Neutrophil (primary cell): ENCODE results near the gene CACNA1E.

ENCODE experiments used
- H3K27ac ChIP-seq: fragments of 200-600 bp; sonication (generic); 2 replicates; pipeline ENCODE4 v1.5.1; 2016; ENCODE audit warnings: mild to moderate bottlenecking, moderate library complexity
- H3K27me3 ChIP-seq: fragments of 200-600 bp; sonication (generic); 2 replicates; pipeline ENCODE4 v1.6.0; 2016; ENCODE audit warnings: mild to moderate bottlenecking
- H3K36me3 ChIP-seq: fragments of 200-600 bp; sonication (generic); 2 replicates; pipeline ENCODE4 v1.5.1; 2017
- H3K4me1 ChIP-seq, 2 experiments: fragments of 200-600 bp in 1 of 2; sonication (generic) in 1 of 2; 1 replicate in 1 of 2; 2 replicates in 1 of 2; pipeline versions ENCODE4 v1.5.1 to v1.6.1; 2013 to 2016; ENCODE audit warnings: low read depth in 1 of 2, low read length in 1 of 2, mild to moderate bottlenecking in 1 of 2, moderate library complexity in 1 of 2; ENCODE audit not compliant: control insufficient read depth in 1 of 2, insufficient read depth in 1 of 2
- H3K4me3 ChIP-seq, 2 experiments: fragments of 200-600 bp in 1 of 2; sonication (generic) in 1 of 2; 1 replicate in 1 of 2; 2 replicates in 1 of 2; pipeline ENCODE4 v1.5.1; 2013 to 2016; ENCODE audit warnings: low read depth in 1 of 2, low read length in 1 of 2, mild to moderate bottlenecking in 1 of 2, moderate library complexity in 1 of 2
- H3K9me3 ChIP-seq: fragments of 200-600 bp; sonication (generic); 2 replicates; pipeline ENCODE4 v1.5.1; 2016
- CTCF ChIP-seq: fragments of 200-600 bp; sonication (generic); IDR thresholded peaks from 2 replicates; pipeline ENCODE4 v1.5.1; 2016; ENCODE audit warnings: antibody characterized with exemption

CACNA1E gene

GRCh38 chr1:181791721-181792120 lies 308.4 kb downstream of the CACNA1E start:
- H3K4me3 ChIP-seq = no peak overlapping the region
- H3K27me3 ChIP-seq = no peaks in the 10 kb centered on the region
- no peaks in the 10 kb centered on the region for H3K36me3 ChIP-seq
- H3K4me1 ChIP-seq = no peaks in the 10 kb centered on the region
- no peak for TF ChIP-seq CTCF
- H3K27ac ChIP-seq = no peak overlapping the region
- no peaks in the 10 kb centered on the region for H3K9me3 ChIP-seq

DNA sequence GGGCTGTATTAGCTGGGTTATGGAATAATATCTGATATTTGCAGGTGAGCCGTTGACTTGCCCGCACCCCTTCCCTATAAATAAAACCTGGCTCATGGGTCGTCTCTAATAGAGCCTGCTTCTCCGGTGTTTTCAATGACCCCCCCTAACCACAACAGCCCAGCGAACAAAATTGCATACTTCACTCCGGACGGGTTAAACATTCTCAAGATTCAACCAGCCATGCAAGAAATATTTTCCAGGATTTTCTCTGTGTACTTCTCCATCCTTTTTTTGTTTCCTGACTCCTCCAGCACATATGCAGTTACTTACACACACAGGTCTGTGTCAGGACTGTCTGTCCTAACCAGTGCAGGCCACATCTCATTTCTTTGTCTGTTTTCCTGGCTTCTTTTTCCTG lies 310.5 kb downstream of the CACNA1E start:
- Histone ChIP-seq H3K4me3 (no peak overlapping the region), H3K9me3 (no peaks in the 10 kb centered on the region), H3K36me3 (no peaks in the 10 kb centered on the region), H3K4me1 (no peaks in the 10 kb centered on the region), H3K27me3 (no peaks in the 10 kb centered on the region), H3K27ac (no peak overlapping the region)
- TF ChIP-seq CTCF = no peak

DNA sequence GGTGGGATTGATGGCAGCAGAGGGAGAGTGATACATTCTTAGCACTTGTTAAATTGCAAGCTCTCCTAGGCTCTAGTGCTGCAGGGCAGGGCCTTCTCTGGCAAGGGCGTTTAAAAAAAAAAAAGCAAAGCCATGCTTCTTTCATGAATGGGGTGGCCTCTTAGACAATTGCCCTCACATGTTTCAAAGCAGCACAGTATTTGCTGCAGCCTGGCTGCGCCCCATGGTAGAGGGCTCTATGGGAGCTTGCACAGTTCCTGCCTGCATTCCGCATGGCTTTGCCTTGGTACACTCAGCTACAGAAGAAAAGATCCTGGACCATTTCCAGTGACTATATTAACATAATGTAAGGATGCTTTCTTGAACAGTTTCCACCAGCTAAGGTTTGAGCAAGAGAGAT lies 311.0 kb downstream of the CACNA1E start:
- no peaks in the 10 kb centered on the region for H3K27me3 ChIP-seq
- no peak for TF ChIP-seq CTCF

GRCh38 chr1:181798191-181798926 lies 315.0 kb downstream of the CACNA1E start:
- no peak for TF ChIP-seq CTCF
- H3K4me3 ChIP-seq = no peak overlapping the region
- no peaks in the 10 kb centered on the region for H3K4me1 ChIP-seq
- H3K36me3 ChIP-seq = no peaks in the 10 kb centered on the region
- H3K27me3 ChIP-seq = no peaks in the 10 kb centered on the region
- H3K9me3 ChIP-seq = no peaks in the 10 kb centered on the region
- H3K27ac ChIP-seq = no peak overlapping the region

More for the DNA sequence above, 311.0 kb downstream of the CACNA1E start:
- H3K4me3 ChIP-seq = no peak overlapping the region
- H3K4me1 ChIP-seq = no peaks in the 10 kb centered on the region
- H3K27ac ChIP-seq = no peak overlapping the region
- H3K36me3 ChIP-seq = no peaks in the 10 kb centered on the region
- no peaks in the 10 kb centered on the region for H3K9me3 ChIP-seq

DNA sequence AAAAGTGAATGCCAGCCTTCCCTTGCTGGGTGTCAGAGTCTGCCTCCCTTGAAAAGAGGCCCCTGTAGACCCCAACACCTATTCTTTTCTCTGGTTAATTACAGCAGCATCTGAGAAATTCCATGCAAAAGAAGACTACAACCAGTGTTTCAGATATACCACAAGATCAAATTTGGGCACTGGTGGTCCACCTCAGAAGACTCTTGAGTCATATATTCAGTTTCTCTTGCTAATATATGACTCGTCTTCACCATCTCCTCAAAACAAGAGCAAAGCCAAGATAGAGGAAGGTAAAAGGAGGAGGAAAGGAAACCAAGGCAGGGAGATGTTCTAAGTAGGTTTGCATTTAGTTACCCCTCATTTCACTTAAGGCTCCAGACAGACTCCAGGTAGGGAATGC lies 318.3 kb downstream of the CACNA1E start:
- Histone ChIP-seq H3K9me3 (no peaks in the 10 kb centered on the region), H3K4me3 (no peak overlapping the region), H3K27me3 (no peaks in the 10 kb centered on the region), H3K36me3 (no peaks in the 10 kb centered on the region), H3K27ac (no peak overlapping the region), H3K4me1 (no peaks in the 10 kb centered on the region)
- TF ChIP-seq CTCF = no peak
